BLaER1 treated with 17β-estradiol and CSF1 and Interleukin-3, amounts not matched to agents 10 nM and 100 nM (cell line): ENCODE data around the gene ACTR10.

Source experiments
- H3K27ac ChIP-seq, 11 experiments: shearing (Covaris generic); formaldehyde crosslinking; 2 replicates each; pipeline ENCODE4 v1.8.1; 2022
- H3K27me3 ChIP-seq, 11 experiments: shearing (Covaris generic); formaldehyde crosslinking; 2 replicates each; pipeline ENCODE4 v1.8.1; 2022
- H3K36me3 ChIP-seq, 11 experiments: shearing (Covaris generic); formaldehyde crosslinking; 2 replicates each; pipeline ENCODE4 v1.8.1; 2022
- H3K4me1 ChIP-seq, 10 experiments: shearing (Covaris generic); formaldehyde crosslinking; 2 replicates each; pipeline ENCODE4 v1.8.1; 2022
- H3K4me2 ChIP-seq, 11 experiments: shearing (Covaris generic); formaldehyde crosslinking; 2 replicates each; pipeline ENCODE4 v1.8.1; 2022
- H3K4me3 ChIP-seq, 10 experiments: shearing (Covaris generic); formaldehyde crosslinking; 2 replicates each; pipeline ENCODE4 v1.8.1; 2022
- H3K9ac ChIP-seq, 11 experiments: shearing (Covaris generic); formaldehyde crosslinking; 2 replicates each; pipeline ENCODE4 v1.8.1; 2022
- H3K9me3 ChIP-seq, 11 experiments: shearing (Covaris generic); formaldehyde crosslinking; replicated peaks in 1 of 11; 2 replicates each; pipeline ENCODE4 v1.8.1; 2022
- H4K20me1 ChIP-seq, 11 experiments: shearing (Covaris generic); formaldehyde crosslinking; 2 replicates each; pipeline ENCODE4 v1.8.1; 2022
- Cebpa-rat ChIP-seq, 11 experiments: shearing (Covaris generic); IDR thresholded peaks; 2 replicates each; pipeline ENCODE4 v1.8.1; 2022

Gene ACTR10

DNA sequence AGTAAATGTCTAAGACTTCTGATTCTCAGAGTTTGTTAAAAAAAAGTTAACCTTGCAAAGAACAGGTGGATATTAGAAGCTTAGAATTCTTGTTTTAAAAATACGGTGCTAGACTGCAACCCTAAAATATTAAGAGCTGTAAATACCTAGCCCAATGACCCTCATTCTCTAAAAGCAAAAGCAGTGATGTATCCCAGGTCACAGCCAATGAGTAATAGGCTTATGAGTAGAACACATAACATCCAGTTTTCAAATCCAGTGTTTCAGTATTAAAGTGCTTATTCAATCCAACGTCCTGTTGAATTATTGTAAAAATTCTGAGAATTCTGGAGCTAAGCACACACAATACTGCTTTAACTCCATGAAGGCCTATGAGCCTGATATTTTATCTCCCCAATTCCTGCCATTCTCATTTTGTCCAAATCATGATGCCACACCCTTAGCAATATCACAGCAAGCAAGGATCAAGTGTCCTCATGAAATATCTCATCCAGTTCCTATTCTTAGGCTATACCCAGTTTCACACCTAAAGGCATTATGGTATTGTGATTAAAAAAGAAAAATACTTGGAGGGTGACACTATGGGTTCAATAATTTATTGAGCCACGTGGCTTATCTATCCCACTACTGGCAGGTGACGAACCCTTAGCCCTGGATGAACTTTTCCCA is 83.1 kb downstream of the ACTR10 start:
- Histone ChIP-seq H4K20me1 (peaks cover 6 to 100% (median 92%) of the 10 kb centered on the region in 11 experiments; a peak in 21 of 22 replicates), H3K36me3 (peaks cover 65 to 95% (median 87%) of the 10 kb centered on the region in 11 experiments), H3K4me1 (peaks cover 17 to 63% (median 30%) of the 10 kb centered on the region in 10 experiments)

DNA sequence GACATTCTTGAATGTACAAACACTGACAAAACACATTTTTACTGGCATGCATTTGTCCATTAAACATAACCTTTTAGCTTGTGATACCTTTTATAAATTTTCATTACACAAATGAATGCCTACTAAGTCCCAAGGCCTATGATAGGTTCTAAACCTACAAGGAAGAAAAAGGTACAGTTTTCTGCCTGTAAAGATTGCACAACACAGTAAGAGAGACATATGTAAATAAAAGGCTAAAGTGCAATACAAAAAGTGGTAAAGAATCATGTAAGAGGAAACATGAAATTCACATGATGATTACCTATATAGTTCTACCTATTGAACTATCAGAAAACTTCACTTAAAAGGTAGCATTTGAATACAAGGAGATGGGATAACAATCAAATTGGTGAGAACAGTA is 83.8 kb downstream of the ACTR10 start:
- Histone ChIP-seq H4K20me1 (peaks cover 10 to 100% (median 92%) of the 10 kb centered on the region in 11 experiments; a peak in 21 of 22 replicates), H3K4me3 (no peak overlapping the region), H3K27ac (peak overlapping the region in 3 of 11 experiments; percentile 88 to 95 (median 94); a peak in 4 of 22 replicates), H3K4me2 (peak overlapping the region in 3 of 11 experiments; percentile 73 to 95 (median 86); a peak in 5 of 22 replicates), H3K4me1 (peaks cover 17 to 68% (median 30%) of the 10 kb centered on the region in 10 experiments), H3K27me3 (no peaks in the 10 kb centered on the region), H3K36me3 (peaks cover 65 to 95% (median 87%) of the 10 kb centered on the region in 11 experiments), H3K9me3 (no peaks in the 10 kb centered on the region), H3K9ac (no peak overlapping the region)
- no peak for TF ChIP-seq Cebpa-rat (IDR thresholded peaks at IDR 0.05)

More for the DNA sequence above, 83.1 kb downstream of the ACTR10 start:
- peak overlapping the region in 3 of 11 experiments; percentile 88 to 95 (median 94); a peak in 5 of 22 replicates for H3K27ac ChIP-seq
- H3K4me3 ChIP-seq, result no peak overlapping the region
- H3K9ac ChIP-seq, result peak overlapping the region in 1 of 11 experiments; percentile 82; a peak in 1 of 22 replicates
- peak overlapping the region in 6 of 11 experiments; percentile 42 to 95 (median 62); a peak in 7 of 22 replicates for H3K4me2 ChIP-seq
- no peaks in the 10 kb centered on the region for H3K9me3 ChIP-seq
- H3K27me3 ChIP-seq, result no peaks in the 10 kb centered on the region
- no peak for TF ChIP-seq Cebpa-rat (IDR thresholded peaks at IDR 0.05)

DNA sequence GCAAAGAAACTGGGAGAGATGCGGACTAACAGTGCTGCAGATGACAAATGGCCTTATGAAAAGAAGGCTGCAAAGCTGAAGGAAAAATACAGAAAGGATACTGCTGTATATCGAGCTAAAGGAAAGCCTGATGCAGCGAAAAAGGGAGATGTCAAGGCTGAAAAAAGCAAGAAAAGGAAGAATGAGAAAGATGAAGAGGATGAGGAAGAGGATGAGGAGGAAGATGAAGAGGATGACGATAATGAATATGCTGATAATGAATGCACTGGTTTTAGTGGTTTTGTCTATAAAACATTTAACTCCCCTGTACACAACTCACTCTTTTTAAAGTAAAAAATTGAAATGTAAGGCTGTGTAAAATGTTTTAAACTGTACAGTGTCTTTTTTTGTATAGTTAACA is 85.2 kb downstream of the ACTR10 start:
- Histone ChIP-seq H3K27me3 (no peaks in the 10 kb centered on the region), H3K4me3 (no peak overlapping the region), H3K4me2 (peak overlapping the region in 2 of 11 experiments; percentile 47 to 95; a peak in 3 of 22 replicates), H3K36me3 (peaks cover 65 to 96% (median 88%) of the 10 kb centered on the region in 11 experiments), H3K4me1 (peaks cover 17 to 68% (median 30%) of the 10 kb centered on the region in 10 experiments), H3K9me3 (no peaks in the 10 kb centered on the region), H3K9ac (no peak overlapping the region), H3K27ac (no peak overlapping the region), H4K20me1 (peaks cover 24 to 100% (median 93%) of the 10 kb centered on the region in 11 experiments; a peak in 21 of 22 replicates)
- TF ChIP-seq Cebpa-rat (IDR thresholded peaks at IDR 0.05), result no peak
